LHCN-M2 (cell line): Measurements from ENCODE around the gene GPATCH4. TPM values are rescaled to one million over a fixed set of nuclear protein-coding genes. Genes with fewer than 3 reads are reported as not detected.
"Not testable (repeated sequence)": the region's sequence is repeated elsewhere in the genome, so short reads cannot be mapped to it uniquely, and the experiment has no call there.

ENCODE experiments used
- DNase-seq: peaks from one replicate; pipeline ENCODE4 v3.0.0-alpha.2; 2012; ENCODE audit warnings: low read depth
- total RNA-seq: library from RNA; depleted of rRNA; stranded (reverse); fragments of >200 nt; gene quantifications from 2 replicates; pipeline ENCODE4 v1.2.3, GENCODE V29; 2014

GPATCH4 gene
- total RNA-seq, 1 experiment from 2014 or later, result 24.1 TPM

GRCh38 chr1:156627313-156627880 lies 26.1 kb upstream of the GPATCH4 start:
- DNase-seq, result peak; percentile 81

DNA sequence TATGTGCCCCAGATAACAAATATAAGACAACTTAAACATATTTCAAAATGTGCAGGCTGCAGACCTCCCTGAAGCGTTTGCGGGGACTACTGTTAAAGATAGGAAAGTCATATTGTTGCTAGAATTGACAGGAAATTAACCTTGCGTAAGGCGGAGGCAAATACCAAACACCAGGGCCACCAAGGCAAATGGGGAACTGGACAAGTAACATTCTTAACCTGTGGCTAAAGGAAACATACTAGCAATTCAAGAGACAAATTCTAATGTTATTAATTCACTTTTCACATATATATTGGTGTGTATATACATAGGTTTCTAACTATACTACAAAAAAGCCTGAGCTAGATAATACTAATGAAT lies 24.8 kb upstream of the GPATCH4 start:
- DNase-seq, result no peak

DNA sequence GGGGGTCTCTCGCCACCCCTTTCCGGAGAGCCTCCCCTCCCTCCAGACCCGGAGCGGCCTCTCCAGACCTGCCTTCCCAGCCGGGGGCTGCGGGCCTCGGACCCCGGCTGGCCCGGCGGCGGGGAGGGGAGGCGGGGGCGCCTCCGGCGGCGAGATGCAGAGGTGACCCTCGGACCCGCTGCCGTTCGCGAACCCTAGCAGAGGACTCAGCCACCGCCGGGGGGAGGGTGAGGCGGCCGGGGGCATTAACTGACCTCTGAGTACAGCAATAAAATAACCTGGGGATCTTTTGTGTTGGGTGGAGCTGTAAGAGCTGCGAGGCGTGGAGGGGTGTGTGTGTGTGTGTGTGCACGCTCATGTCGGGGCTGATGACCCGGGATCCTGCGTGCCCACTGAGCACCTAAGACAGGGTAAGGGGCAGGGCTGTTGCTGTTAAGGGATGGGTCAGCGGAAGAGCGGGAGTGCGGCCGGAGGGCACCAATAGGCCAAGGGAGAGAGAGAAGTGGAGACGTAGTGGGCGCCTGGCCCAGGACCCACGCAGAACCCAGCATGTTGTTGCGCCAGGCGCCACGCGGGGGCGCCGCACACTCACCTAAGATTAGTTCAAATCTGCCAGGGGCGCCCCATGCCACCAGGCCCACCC lies 24.3 kb upstream of the GPATCH4 start:
- no peak for DNase-seq

DNA sequence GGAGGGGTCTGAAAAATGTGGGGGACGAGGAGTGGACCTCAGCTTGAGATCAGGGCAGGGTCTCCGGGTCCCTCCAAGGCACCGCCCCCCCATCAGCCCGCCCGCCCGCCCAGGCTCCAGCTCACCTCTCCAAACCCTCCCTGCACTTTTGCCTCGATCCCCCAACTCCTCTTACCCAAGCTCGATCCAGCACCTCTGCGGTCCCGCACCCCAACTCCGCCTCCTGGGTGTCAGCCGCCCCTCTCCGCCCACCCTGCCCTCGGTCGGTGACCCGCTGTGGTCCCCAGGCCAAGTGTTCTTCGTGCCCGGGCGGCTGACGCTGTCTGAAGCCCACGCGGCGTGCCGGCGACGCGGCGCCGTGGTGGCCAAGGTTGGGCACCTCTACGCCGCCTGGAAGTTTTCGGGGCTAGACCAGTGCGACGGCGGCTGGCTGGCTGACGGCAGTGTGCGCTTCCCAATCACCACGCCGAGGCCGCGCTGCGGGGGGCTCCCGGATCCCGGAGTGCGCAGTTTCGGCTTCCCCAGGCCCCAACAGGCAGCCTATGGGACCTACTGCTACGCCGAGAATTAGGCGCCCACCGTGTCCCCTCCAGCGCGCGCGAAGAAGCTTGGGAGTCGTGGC lies 23.6 kb upstream of the GPATCH4 start:
- no peak for DNase-seq

DNA sequence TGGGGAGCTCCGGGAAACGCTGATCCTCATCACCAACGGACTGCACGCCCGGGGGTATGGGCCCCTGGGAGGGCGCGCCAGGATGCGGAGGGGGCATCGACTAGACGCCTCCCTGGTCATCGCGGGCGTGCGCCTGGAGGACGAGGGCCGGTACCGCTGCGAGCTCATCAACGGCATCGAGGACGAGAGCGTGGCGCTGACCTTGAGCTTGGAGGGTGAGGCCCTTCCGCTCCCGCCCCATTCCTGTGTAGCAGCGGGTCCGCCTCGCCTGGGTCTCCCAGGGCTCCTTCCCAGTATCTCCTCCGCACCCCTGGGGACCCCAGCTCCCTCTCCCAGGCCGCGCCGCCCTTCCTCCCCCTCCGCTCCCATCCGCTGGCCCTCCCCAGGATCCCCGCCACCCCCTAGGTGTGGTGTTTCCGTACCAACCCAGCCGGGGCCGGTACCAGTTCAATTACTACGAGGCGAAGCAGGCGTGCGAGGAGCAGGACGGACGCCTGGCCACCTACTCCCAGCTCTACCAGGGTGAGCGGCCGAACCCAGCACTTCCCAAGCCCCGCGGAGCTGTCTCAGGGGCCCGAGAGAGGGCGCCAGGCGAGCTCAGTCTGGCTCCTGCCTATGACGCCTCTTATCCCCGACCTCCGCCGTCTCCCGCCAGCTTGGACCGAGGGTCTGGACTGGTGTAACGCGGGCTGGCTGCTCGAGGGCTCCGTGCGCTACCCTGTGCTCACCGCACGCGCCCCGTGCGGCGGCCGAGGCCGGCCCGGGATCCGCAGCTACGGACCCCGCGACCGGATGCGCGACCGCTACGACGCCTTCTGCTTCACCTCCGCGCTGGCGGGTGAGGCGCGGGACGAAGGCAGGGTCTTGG lies 22.9 kb upstream of the GPATCH4 start:
- peak; percentile 24 for DNase-seq

DNA sequence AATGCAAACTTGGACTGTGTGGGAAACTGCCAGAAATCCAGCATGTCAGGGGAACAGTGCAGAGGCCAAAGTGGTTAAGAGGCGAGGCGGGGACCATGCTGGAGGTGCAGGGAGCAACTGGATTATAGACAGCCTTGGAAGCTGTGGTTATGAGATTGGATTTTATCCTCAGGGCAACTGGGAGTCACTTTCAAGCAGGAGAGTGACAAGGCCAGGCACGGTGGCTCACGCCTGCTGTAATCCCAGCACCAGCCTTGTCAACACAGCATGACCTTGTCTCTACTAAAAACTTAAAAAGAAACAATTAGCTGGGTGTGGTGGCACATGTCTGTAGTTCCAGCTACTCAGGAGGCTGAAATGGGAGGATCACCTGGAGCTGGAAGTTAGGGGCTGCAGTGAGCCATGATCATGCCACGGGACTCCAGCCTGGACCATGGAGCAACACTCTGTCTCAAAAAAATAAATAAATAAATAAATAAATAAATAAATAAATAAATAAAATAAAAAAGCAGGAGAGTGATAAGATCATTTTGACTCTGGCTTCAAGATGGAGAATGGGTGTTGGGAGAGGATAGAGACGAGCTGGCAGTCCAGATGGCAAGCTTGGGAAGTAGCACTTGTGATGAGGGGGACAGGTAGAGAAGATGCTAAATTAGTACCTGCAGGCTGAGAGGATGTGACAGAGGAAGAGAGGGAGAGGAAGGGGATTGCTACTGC lies 21.5 kb upstream of the GPATCH4 start:
- DNase-seq, result no peak

- no peak for DNase-seq
Observed at GRCh38 chr1:156619582-156619955, 18.3 kb upstream of the GPATCH4 start.

GRCh38 chr1:156618853-156619581 lies 17.7 kb upstream of the GPATCH4 start, which contains the start of gene HAPLN2:
Gene HAPLN2, plus strand, starts transcription at chr1:156619415. Its CDS starts 4,076 bp downstream, at chr1:156623491.
- no peak for DNase-seq

GRCh38 chr1:156616463-156616862 lies 15.2 kb upstream of the GPATCH4 start:
- DNase-seq, result peak; percentile 58

DNA sequence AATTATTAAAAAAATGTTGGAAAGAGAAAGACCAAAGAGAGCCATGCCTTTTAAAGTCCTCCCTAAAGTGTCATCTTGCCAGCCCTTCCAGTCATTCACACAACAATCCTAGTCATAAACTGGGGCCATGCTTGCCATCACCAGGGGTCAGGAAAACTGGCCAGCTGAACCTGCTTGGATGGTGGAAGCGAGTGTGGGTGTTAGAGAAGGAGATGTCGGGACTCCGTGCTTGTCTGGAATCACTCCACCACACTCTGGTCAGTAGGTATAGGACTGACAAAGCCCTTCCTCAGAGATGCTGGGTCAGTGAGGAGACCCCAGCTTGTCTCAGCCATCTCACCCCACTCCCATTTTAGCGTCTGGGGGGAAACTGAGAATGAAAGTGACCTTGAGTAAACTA lies 14.7 kb upstream of the GPATCH4 start:
- DNase-seq, result no peak

DNA sequence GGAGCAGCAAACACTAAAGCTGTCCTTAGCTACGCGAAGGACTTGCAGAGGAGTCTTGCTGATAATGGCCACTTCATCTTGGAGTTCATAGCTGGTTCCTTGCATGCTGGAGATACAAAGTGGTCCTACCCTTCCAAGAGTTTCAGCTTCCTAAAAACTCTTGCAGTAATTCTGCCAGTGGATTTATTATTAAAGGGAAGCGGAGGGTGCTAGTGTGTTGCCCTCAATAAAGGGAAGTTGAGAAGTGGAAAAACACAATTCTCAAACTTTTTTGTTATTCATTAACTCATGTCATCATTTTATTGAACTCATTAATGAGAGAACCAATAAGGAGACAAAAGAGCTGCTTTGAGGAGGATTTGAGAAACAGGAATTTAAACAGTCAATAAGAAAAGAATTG lies 11.4 kb upstream of the GPATCH4 start:
- DNase-seq, result no peak

GRCh38 chr1:156610072-156610471 lies 8.8 kb upstream of the GPATCH4 start:
- DNase-seq, result not testable (repeated sequence)

GRCh38 chr1:156608981-156609380 lies 7.7 kb upstream of the GPATCH4 start:
- no peak for DNase-seq

DNA sequence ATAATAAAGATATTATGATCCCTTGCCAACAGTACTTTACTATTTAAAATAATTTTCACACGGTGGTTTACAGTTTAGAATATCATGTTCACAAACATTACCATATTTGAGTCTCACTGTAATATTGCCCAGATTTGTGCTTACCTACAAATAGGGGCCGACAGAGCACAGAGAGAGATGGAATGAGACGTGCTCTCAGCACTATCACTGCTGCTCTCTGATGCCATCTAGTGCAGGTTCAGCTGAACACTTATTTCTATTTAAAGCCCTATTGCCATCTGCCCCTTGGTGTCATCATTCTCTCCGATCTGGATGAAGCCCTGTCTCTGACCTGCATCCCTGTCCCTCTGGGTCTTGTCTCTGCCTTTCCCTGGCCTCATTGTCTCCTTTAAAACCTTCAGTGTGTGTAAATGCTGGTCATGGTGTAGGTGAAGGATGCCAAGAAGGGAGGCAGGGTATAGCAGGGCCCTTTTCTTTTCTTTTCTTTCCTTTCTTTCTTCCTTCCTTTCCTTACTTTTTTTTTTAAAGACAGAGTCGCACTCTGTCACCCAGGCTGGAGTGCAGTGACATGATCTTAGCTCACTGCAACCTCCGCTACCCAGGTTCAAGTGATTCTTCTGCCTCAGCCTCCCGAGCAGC lies 6.9 kb upstream of the GPATCH4 start:
- DNase-seq, result peak; percentile 71

DNA sequence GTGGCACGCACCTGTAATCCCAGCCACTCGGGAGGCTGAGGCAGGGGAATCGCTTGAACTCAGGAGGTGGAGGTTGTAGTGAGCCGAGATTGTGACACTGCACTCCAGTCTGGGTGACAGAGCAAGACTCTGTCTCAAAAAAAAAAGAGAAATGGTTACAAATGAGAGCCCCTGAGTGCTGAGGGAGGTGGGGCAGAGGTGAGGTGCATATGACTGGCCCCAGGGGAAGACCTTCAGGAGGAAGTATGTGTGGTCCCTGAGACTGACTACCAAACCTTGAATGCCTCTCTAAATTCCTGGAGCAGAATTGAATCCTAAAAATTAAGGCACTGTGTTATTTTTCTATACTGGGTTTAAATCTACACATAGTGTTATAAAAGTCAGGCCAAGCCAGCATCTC lies 6.1 kb upstream of the GPATCH4 start:
- DNase-seq, result not testable (repeated sequence)

DNA sequence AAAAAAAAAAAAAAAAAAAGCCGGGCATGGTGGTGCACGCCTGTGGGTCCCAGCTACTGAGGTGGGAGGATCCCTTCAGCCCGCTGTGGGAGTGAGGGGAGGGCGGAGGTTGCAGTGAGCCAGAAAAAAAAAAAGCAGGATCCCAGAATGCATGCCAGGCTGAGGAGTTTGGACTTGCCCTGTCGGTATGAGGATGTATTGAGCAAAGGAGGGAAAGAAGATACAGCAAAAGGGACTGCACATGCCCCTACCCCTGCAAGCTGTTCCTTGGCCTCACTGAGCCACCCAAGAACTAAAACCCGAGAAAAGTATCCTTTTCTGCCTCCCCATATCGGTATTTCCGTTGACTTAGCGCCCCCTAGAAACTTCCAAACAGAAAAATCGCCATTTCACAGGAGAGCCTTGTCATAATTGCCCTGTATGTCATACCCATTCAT lies 1.3 kb upstream of the GPATCH4 start:
- no peak for DNase-seq

DNA sequence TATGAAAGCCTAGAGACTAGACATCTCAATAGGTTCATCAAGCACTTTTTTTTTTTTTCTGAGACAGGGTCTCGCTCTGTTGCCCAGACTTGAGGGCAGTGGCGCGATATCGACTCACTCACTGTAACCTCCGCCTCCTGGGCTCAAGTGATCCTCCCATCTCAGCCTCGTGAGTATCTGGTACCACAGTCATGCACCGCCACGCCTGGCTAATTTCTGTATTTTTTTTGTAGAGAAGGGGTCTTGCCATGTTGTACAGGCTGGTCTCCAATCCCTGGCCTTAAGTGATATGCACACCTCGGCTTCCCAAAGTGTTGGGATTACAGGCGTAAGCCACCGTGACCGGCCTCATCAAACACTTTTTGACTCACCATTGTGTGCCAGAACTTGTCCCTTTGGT lies 613 bp upstream of the GPATCH4 start:
- no peak for DNase-seq

GRCh38 chr1:156600733-156601121 lies 552 bp downstream of the GPATCH4 start:
- DNase-seq, result no peak

GRCh38 chr1:156599811-156600210 lies 1.5 kb downstream of the GPATCH4 start:
- no peak for DNase-seq

GRCh38 chr1:156598731-156599432 lies 2.4 kb downstream of the GPATCH4 start:
- no peak for DNase-seq
